Measurements from ENCODE around the gene HABP4. TPM values are rescaled to one million over a fixed set of nuclear protein-coding genes. Genes with fewer than 3 reads are reported as not detected.

HABP4 gene
- total and polyA plus RNA-seq, 10 donors = 6.3 to 10.6 (median 7.7) TPM

DNA sequence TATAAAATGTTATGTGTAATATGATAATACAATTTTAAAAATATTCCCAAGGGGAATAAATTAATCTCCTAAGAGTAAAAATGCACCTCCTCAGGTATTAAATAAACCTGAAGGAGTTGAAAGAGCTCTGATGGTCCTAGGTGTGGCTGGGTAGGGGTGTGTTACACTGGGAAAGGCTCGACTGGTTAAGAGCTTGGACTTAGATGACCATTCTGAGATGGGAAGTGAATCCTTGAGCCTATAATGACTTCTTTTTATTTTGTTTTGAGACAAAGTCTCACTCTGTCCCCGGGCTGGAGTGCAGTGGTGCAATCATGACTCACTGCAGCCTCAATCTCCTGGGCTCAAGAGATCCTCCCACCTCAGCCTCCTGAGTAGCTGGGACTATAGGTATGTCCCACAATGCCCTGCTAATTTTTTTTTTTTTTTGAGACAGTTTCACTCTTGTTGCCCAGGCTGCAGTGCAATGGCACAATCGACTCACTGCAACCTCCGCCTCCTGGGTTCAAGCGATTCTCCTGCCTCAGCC, 9.2 kb upstream of the HABP4 start:
- intact Hi-C loops (cut with DNase I; ENCODE audit: low total_unique reads) = no loop called here
- Histone ChIP-seq H3K4me3 (no peak overlapping the region), H3K27me3 (replicated peaks in 1 of 7) (no peaks in the 10 kb centered on the region), H3K27ac (no peak overlapping the region), H3K4me1 (no peaks in the 10 kb centered on the region), H3K9me3 (no peaks in the 10 kb centered on the region), H3K36me3 (no peaks in the 10 kb centered on the region)
- TF ChIP-seq POLR2A (IDR thresholded peaks at IDR 0.05) (no peak), POLR2AphosphoS5 (IDR thresholded peaks at IDR 0.05) (no peak), CTCF (IDR thresholded peaks at IDR 0.05 in 8 of 11, conservative IDR thresholded peaks at IDR 0.05 in 3 of 11) (no peak)
- DNase-seq = no peak
- 80 to 93% (median 88%) methylated on average over 5 of the region's 5 CpGs for WGBS, 5 donors

GRCh38 chr9:96441798-96442445, 8.0 kb upstream of the HABP4 start:
- Histone ChIP-seq H3K9me3 (no peaks in the 10 kb centered on the region), H3K4me3 (no peak overlapping the region), H3K27ac (no peak overlapping the region), H3K36me3 (no peaks in the 10 kb centered on the region), H3K4me1 (no peaks in the 10 kb centered on the region), H3K27me3 (replicated peaks in 1 of 7) (no peaks in the 10 kb centered on the region)
- 85 to 96% (median 86%) methylated on average over 5 of the region's 5 CpGs for WGBS, 5 donors
- DNase-seq = no peak
- intact Hi-C loops (cut with DNase I; ENCODE audit: low total_unique reads) = no loop called here
- TF ChIP-seq CTCF (IDR thresholded peaks at IDR 0.05 in 8 of 11, conservative IDR thresholded peaks at IDR 0.05 in 3 of 11) (peak in 5 of 11 experiments; percentile 23 to 50 (median 33)), POLR2A (IDR thresholded peaks at IDR 0.05) (no peak)

DNA sequence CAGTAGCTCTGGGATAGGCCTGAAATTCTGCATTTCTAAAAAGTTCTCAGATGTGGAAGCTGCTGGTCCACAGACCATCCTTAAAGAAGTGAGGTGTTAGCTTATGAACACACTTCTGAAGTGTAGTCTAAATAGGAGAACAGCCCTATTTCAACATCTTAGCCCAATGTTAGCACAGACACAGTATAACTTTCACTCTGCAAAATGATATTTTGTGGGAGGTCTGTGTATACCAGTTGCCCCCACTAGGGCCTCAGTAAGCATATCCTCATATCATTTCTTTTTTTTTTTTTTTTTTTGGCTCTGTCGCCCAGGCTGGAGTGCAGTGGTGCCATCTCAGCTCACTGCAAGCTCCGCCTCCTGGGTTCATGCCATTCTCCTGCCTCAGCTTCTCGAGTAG, 7.5 kb upstream of the HABP4 start:
- Histone ChIP-seq H3K27ac (no peak overlapping the region), H3K4me3 (no peak overlapping the region), H3K4me1 (no peaks in the 10 kb centered on the region), H3K27me3 (replicated peaks in 1 of 7) (no peaks in the 10 kb centered on the region), H3K36me3 (no peaks in the 10 kb centered on the region), H3K9me3 (no peaks in the 10 kb centered on the region)
- no peak for TF ChIP-seq POLR2A (IDR thresholded peaks at IDR 0.05)
- no peak for TF ChIP-seq POLR2AphosphoS5 (IDR thresholded peaks at IDR 0.05)
- no peak for TF ChIP-seq CTCF (IDR thresholded peaks at IDR 0.05 in 8 of 11, conservative IDR thresholded peaks at IDR 0.05 in 3 of 11)
- DNase-seq = no peak
- intact Hi-C loops (cut with DNase I; ENCODE audit: low total_unique reads) = no loop called here
- WGBS, 5 donors = 71 to 83% (median 79%) methylated on average over 3 of the region's 3 CpGs

- no peak for TF ChIP-seq POLR2AphosphoS5 (IDR thresholded peaks at IDR 0.05)
- TF ChIP-seq POLR2A (IDR thresholded peaks at IDR 0.05) = no peak
- TF ChIP-seq CTCF (IDR thresholded peaks at IDR 0.05 in 8 of 11, conservative IDR thresholded peaks at IDR 0.05 in 3 of 11) = no peak
- Histone ChIP-seq H3K27ac (no peak overlapping the region), H3K4me1 (peaks cover 0 to 27% (median 18%) of the 10 kb centered on the region in 6 donors), H3K4me3 (no peak overlapping the region), H3K27me3 (replicated peaks in 1 of 7) (peaks cover 0 to 25% (median 0%) of the 10 kb centered on the region in 7 donors), H3K36me3 (no peaks in the 10 kb centered on the region), H3K9me3 (no peaks in the 10 kb centered on the region)
- intact Hi-C loops (cut with DNase I; ENCODE audit: low total_unique reads) = no loop called here
- WGBS, 5 donors = 66 to 88% (median 81%) methylated on average over 3 of the region's 3 CpGs
- no peak for DNase-seq
Observed at GRCh38 chr9:96447406-96447805, 2.6 kb upstream of the HABP4 start.

Measured in spleen (tissue), 11 donors.